Neural progenitor cell (in vitro differentiated cells): ENCODE results near the gene THUMPD2. TPM values are rescaled to one million over a fixed set of nuclear protein-coding genes. Genes with fewer than 3 reads are reported as not detected.
A peak's percentile ranks its signal among the peaks of the same experiment; 100 is the strongest.

ENCODE experiments used
- DNase-seq: peaks from one replicate; pipeline ENCODE4 v3.0.0-alpha.2; 2016; ENCODE audit warnings: low spot score
- H2AFZ ChIP-seq: fragments of 200-600 bp; sonication (generic); replicated peaks from 2 replicates; pipeline ENCODE4 v1.6.1; 2016; ENCODE audit warnings: antibody characterized with exemption
- H3F3A ChIP-seq: fragments of 200-600 bp; sonication (generic); 2 replicates; pipeline ENCODE4 v1.6.1; 2016; ENCODE audit warnings: antibody characterized with exemption, low read depth
- H3K27ac ChIP-seq: fragments of 200-600 bp; sonication (generic); 2 replicates; pipeline ENCODE4 v1.5.1; 2016; ENCODE audit warnings: mild to moderate bottlenecking
- H3K27me3 ChIP-seq: fragments of 200-600 bp; sonication (generic); 2 replicates; pipeline ENCODE4 v1.6.1; 2016; ENCODE audit warnings: mild to moderate bottlenecking, moderate library complexity
- H3K36me3 ChIP-seq: fragments of 200-600 bp; sonication (generic); 2 replicates; pipeline ENCODE4 v1.5.1; 2016
- H3K4me1 ChIP-seq: fragments of 200-600 bp; sonication (generic); 2 replicates; pipeline ENCODE4 v1.6.1; 2016; ENCODE audit warnings: mixed run types
- H3K4me2 ChIP-seq: fragments of 200-600 bp; sonication (generic); 2 replicates; pipeline ENCODE4 v1.6.1; 2016
- H3K4me3 ChIP-seq: fragments of 200-600 bp; sonication (generic); 2 replicates; pipeline ENCODE4 v1.5.1; 2016
- H3K79me2 ChIP-seq: fragments of 200-600 bp; sonication (generic); 2 replicates; pipeline ENCODE4 v1.6.1; 2016; ENCODE audit warnings: low read depth
- H3K9ac ChIP-seq: fragments of 200-600 bp; sonication (generic); 2 replicates; pipeline ENCODE4 v1.6.1; 2016
- H3K9me3 ChIP-seq: fragments of 200-600 bp; sonication (generic); 2 replicates; pipeline ENCODE4 v1.5.1; 2016; ENCODE audit warnings: low read depth
- H4K20me1 ChIP-seq: fragments of 200-600 bp; sonication (generic); 2 replicates; pipeline ENCODE4 v1.6.1; 2016; ENCODE audit warnings: low read depth
- H3K27ac Mint-ChIP-seq: 3 replicates; pipeline ENCODE4 v1.8.0; 2021; ENCODE audit warnings: mixed read lengths
- H3K27me3 Mint-ChIP-seq: 2 replicates; pipeline ENCODE4 v1.8.0; 2022; ENCODE audit warnings: low read depth, mild to moderate bottlenecking, inconsistent platforms, moderate library complexity, mixed read lengths; ENCODE audit not compliant: insufficient read depth
- H3K36me3 Mint-ChIP-seq: 3 replicates; pipeline ENCODE4 v1.8.0; 2021; ENCODE audit warnings: mixed read lengths
- H3K4me1 Mint-ChIP-seq: 3 replicates; pipeline ENCODE4 v1.8.0; 2021; ENCODE audit warnings: mixed read lengths
- H3K4me3 Mint-ChIP-seq: 3 replicates; pipeline ENCODE4 v1.8.0; 2021; ENCODE audit warnings: mild to moderate bottlenecking, moderate library complexity, mixed read lengths
- H3K9me3 Mint-ChIP-seq: 3 replicates; pipeline ENCODE4 v1.8.0; 2020; ENCODE audit warnings: mixed read lengths
- CTCF ChIP-seq: fragments of 200-600 bp; sonication (generic); IDR thresholded peaks from 2 replicates; pipeline ENCODE4 v1.5.1; 2017; ENCODE audit warnings: antibody characterized with exemption, mild to moderate bottlenecking
- EZH2 ChIP-seq: fragments of 200-600 bp; sonication (generic); IDR thresholded peaks from 2 replicates; pipeline ENCODE4 v1.6.1; 2017; ENCODE audit warnings: antibody characterized with exemption, mild to moderate bottlenecking, moderate library complexity
- EZH2phosphoT487 ChIP-seq: fragments of 200-600 bp; sonication (generic); IDR thresholded peaks from 2 replicates; pipeline ENCODE4 v1.6.1; 2017; ENCODE audit warnings: antibody characterized with exemption
- total RNA-seq: library from RNA; depleted of rRNA; stranded (reverse); fragments of >200 nt; gene quantifications from 2 replicates; pipeline ENCODE4 v1.2.3, GENCODE V29; 2015; ENCODE audit warnings: low replicate concordance

Gene THUMPD2
- total RNA-seq: 12.4 and 21.8 TPM in 2 replicates

GRCh38 chr2:39778775-39779340 lies at the start of gene THUMPD2:
THUMPD2 (minus strand) TSS chr2:39779258; CDS start chr2:39779239, 19 bp downstream.
- peaks cover 5% of the 10 kb centered on the region for H3K36me3 ChIP-seq
- H3F3A ChIP-seq: no peaks in the 10 kb centered on the region
- Mint-ChIP-seq H3K4me3 (peak within 1 kb of the TSS; percentile 91), H3K27ac (peak within 1 kb of the TSS; percentile 81), H3K9me3 (peaks cover 8% of the 10 kb centered on the region), H3K4me1 (peaks cover 26% of the 10 kb centered on the region), H3K36me3 (peaks cover 25% of the 10 kb centered on the region), H3K27me3 (no peaks in the 10 kb centered on the region)
- H3K4me3 ChIP-seq: peak within 1 kb of the TSS; percentile 57
- TF ChIP-seq EZH2: no peak
- TF ChIP-seq CTCF: no peak
- TF ChIP-seq EZH2phosphoT487: no peak
- H3K9ac ChIP-seq: peak within 1 kb of the TSS; percentile 21
- peaks cover under 1% of the 10 kb centered on the region for H4K20me1 ChIP-seq
- no peak within 1 kb of the TSS for H3K27ac ChIP-seq
- DNase-seq: peak; percentile 89
- H3K27me3 ChIP-seq: no peaks in the 10 kb centered on the region
- H3K4me1 ChIP-seq: peaks cover 12% of the 10 kb centered on the region
- peak within 1 kb of the TSS; percentile 88 for H2AFZ ChIP-seq
- no peaks in the 10 kb centered on the region for H3K9me3 ChIP-seq
- H3K79me2 ChIP-seq: peaks cover 47% of the 10 kb centered on the region
- H3K4me2 ChIP-seq: peak within 1 kb of the TSS; percentile 89

- no peak overlapping the region for H3K27ac Mint-ChIP-seq
- no peak for DNase-seq
Measured at GRCh38 chr2:39821871-39822270, 42.8 kb upstream of the THUMPD2 start.

GRCh38 chr2:39816845-39817244 lies 37.8 kb upstream of the THUMPD2 start:
- H3K4me1 Mint-ChIP-seq: no peaks in the 10 kb centered on the region
- TF ChIP-seq EZH2phosphoT487: no peak
- TF ChIP-seq CTCF: no peak
- no peak for TF ChIP-seq EZH2
- Histone ChIP-seq H3K36me3 (no peaks in the 10 kb centered on the region), H3K79me2 (no peaks in the 10 kb centered on the region), H2AFZ (no peak overlapping the region), H3K4me1 (no peaks in the 10 kb centered on the region), H3K9ac (no peak overlapping the region), H4K20me1 (no peaks in the 10 kb centered on the region), H3K27me3 (no peaks in the 10 kb centered on the region), H3F3A (no peaks in the 10 kb centered on the region), H3K27ac (no peak overlapping the region), H3K4me2 (no peak overlapping the region), H3K4me3 (no peak overlapping the region), H3K9me3 (no peaks in the 10 kb centered on the region)
- H3K27me3 Mint-ChIP-seq: peaks cover 8% of the 10 kb centered on the region
- peak overlapping the region; percentile 76 for H3K27ac Mint-ChIP-seq
- H3K9me3 Mint-ChIP-seq: no peaks in the 10 kb centered on the region
- DNase-seq: no peak
- no peaks in the 10 kb centered on the region for H3K36me3 Mint-ChIP-seq
- H3K4me3 Mint-ChIP-seq: no peak overlapping the region

More at GRCh38 chr2:39821871-39822270, 42.8 kb upstream of the THUMPD2 start:
- H3K4me1 Mint-ChIP-seq: no peaks in the 10 kb centered on the region
- no peaks in the 10 kb centered on the region for H3K27me3 ChIP-seq
- H3F3A ChIP-seq: no peaks in the 10 kb centered on the region
- no peak overlapping the region for H3K4me3 Mint-ChIP-seq
- no peak overlapping the region for H3K27ac ChIP-seq
- no peaks in the 10 kb centered on the region for H3K9me3 ChIP-seq
- H3K9me3 Mint-ChIP-seq: no peaks in the 10 kb centered on the region
- H3K36me3 Mint-ChIP-seq: no peaks in the 10 kb centered on the region
- H4K20me1 ChIP-seq: no peaks in the 10 kb centered on the region
- TF ChIP-seq CTCF (no peak), EZH2 (no peak), EZH2phosphoT487 (no peak)
- no peaks in the 10 kb centered on the region for H3K79me2 ChIP-seq
- H3K9ac ChIP-seq: no peak overlapping the region
- H3K27me3 Mint-ChIP-seq: no peaks in the 10 kb centered on the region
- no peak overlapping the region for H3K4me2 ChIP-seq
- no peaks in the 10 kb centered on the region for H3K36me3 ChIP-seq
- H3K4me1 ChIP-seq: no peaks in the 10 kb centered on the region
- H2AFZ ChIP-seq: no peak overlapping the region
- H3K4me3 ChIP-seq: no peak overlapping the region
